ENCODE results near the gene NUP50. TPM values are rescaled to one million over a fixed set of nuclear protein-coding genes. Genes with fewer than 3 reads are reported as not detected.

NUP50 gene
- total RNA-seq: 57.6 and 61.9 TPM in 2 replicates

- DNase-seq (ENCODE audit: extremely low read depth, low read depth, low spot score): peak; percentile 54
Measured at GRCh38 chr22:45163451-45164269, at the start of gene NUP50. TSS of gene NUP50 (plus strand) at chr22:45163925. CDS start at chr22:45168178, 4,253 bp downstream.

GRCh38 chr22:45120440-45120839 is 43.3 kb upstream of the NUP50 start:
- no peak for DNase-seq (ENCODE audit: extremely low read depth, low read depth, low spot score)

GRCh38 chr22:45120931-45121330 is 42.8 kb upstream of the NUP50 start:
- DNase-seq (ENCODE audit: extremely low read depth, low read depth, low spot score): no peak

GRCh38 chr22:45124176-45124847 is 39.4 kb upstream of the NUP50 start:
- DNase-seq (ENCODE audit: extremely low read depth, low read depth, low spot score): no peak

- no peak for DNase-seq (ENCODE audit: extremely low read depth, low read depth, low spot score)
Measured at GRCh38 chr22:45125188-45125587, 38.5 kb upstream of the NUP50 start.

- no peak for DNase-seq (ENCODE audit: extremely low read depth, low read depth, low spot score)
Measured at GRCh38 chr22:45127866-45128265, 35.9 kb upstream of the NUP50 start.

- no peak for DNase-seq (ENCODE audit: extremely low read depth, low read depth, low spot score)
Measured at GRCh38 chr22:45129703-45130524, 33.8 kb upstream of the NUP50 start.

- DNase-seq (ENCODE audit: extremely low read depth, low read depth, low spot score): no peak
Measured at GRCh38 chr22:45130891-45131290, 32.8 kb upstream of the NUP50 start.

GRCh38 chr22:45131749-45132148 is 32.0 kb upstream of the NUP50 start:
- no peak for DNase-seq (ENCODE audit: extremely low read depth, low read depth, low spot score)

- no peak for DNase-seq (ENCODE audit: extremely low read depth, low read depth, low spot score)
Measured at GRCh38 chr22:45134313-45134712, 29.4 kb upstream of the NUP50 start.

- no peak for DNase-seq (ENCODE audit: extremely low read depth, low read depth, low spot score)
Measured at GRCh38 chr22:45136594-45136993, 27.1 kb upstream of the NUP50 start.

GRCh38 chr22:45139693-45140092 is 24.0 kb upstream of the NUP50 start:
- DNase-seq (ENCODE audit: extremely low read depth, low read depth, low spot score): no peak

- no peak for DNase-seq (ENCODE audit: extremely low read depth, low read depth, low spot score)
Measured at GRCh38 chr22:45142376-45142775, 21.3 kb upstream of the NUP50 start.

GRCh38 chr22:45144916-45145315 is 18.8 kb upstream of the NUP50 start:
- no peak for DNase-seq (ENCODE audit: extremely low read depth, low read depth, low spot score)

GRCh38 chr22:45149671-45150070 is 14.1 kb upstream of the NUP50 start:
- DNase-seq (ENCODE audit: extremely low read depth, low read depth, low spot score): no peak

GRCh38 chr22:45150139-45150538 is 13.6 kb upstream of the NUP50 start:
- DNase-seq (ENCODE audit: extremely low read depth, low read depth, low spot score): no peak

- no peak for DNase-seq (ENCODE audit: extremely low read depth, low read depth, low spot score)
Measured at GRCh38 chr22:45151503-45151902, 12.2 kb upstream of the NUP50 start.

- DNase-seq (ENCODE audit: extremely low read depth, low read depth, low spot score): no peak
Measured at GRCh38 chr22:45154383-45154782, 9.3 kb upstream of the NUP50 start.

GRCh38 chr22:45155050-45155840 is 8.5 kb upstream of the NUP50 start:
- no peak for DNase-seq (ENCODE audit: extremely low read depth, low read depth, low spot score)

- DNase-seq (ENCODE audit: extremely low read depth, low read depth, low spot score): no peak
Measured at GRCh38 chr22:45157907-45158306, 5.8 kb upstream of the NUP50 start.
